Esophagus mucosa (tissue), 1 donor: ENCODE measurements around the gene HIVEP2. TPM values are rescaled to one million over a fixed set of nuclear protein-coding genes. Genes with fewer than 3 reads are reported as not detected.

Source experiments
- ATAC-seq: fragments of 200-7000 bp; cut with Tn5 transposase; one replicate; pipeline ENCODE4 v1.9.1; 2020
- total RNA-seq: library from RNA; stranded (reverse); gene quantifications from one replicate; pipeline ENCODE4 v1.2.4, GENCODE V29; 2023
- donor health status: DM: yes; HTN: yes; CAD: no.

HIVEP2 gene
- total RNA-seq, 1 donor from 2014 or later = 12.2 TPM

- ATAC-seq = no peak
These were observed 29.9 kb downstream of the HIVEP2 start for GRCh38 chr6:142914937-142915697.

- ATAC-seq = no peak
These were observed 30.6 kb downstream of the HIVEP2 start for GRCh38 chr6:142914369-142914768.

- ATAC-seq = peak; percentile 68
These were observed 31.4 kb downstream of the HIVEP2 start for GRCh38 chr6:142913511-142914047.

- ATAC-seq = no peak
These were observed 31.9 kb downstream of the HIVEP2 start for GRCh38 chr6:142913036-142913510.

GRCh38 chr6:142912125-142912524, 32.9 kb downstream of the HIVEP2 start:
- no peak for ATAC-seq

- no peak for ATAC-seq
These were observed 33.5 kb downstream of the HIVEP2 start for GRCh38 chr6:142911430-142911829.

- no peak for ATAC-seq
These were observed 35.3 kb downstream of the HIVEP2 start for GRCh38 chr6:142909686-142910085.

GRCh38 chr6:142908235-142908634, 36.7 kb downstream of the HIVEP2 start:
- ATAC-seq = no peak

GRCh38 chr6:142907544-142907943, 37.4 kb downstream of the HIVEP2 start:
- ATAC-seq = no peak

GRCh38 chr6:142906945-142907470, 38.0 kb downstream of the HIVEP2 start:
- no peak for ATAC-seq

- no peak for ATAC-seq
These were observed 41.2 kb downstream of the HIVEP2 start for GRCh38 chr6:142903812-142904211.

- no peak for ATAC-seq
These were observed 42.3 kb downstream of the HIVEP2 start for GRCh38 chr6:142902636-142903053.

GRCh38 chr6:142901611-142902010, 43.4 kb downstream of the HIVEP2 start:
- ATAC-seq = no peak

- ATAC-seq = no peak
These were observed 44.6 kb downstream of the HIVEP2 start for GRCh38 chr6:142900227-142900971.

- ATAC-seq = no peak
These were observed 45.8 kb downstream of the HIVEP2 start for GRCh38 chr6:142898927-142899895.

- ATAC-seq = no peak
These were observed 47.3 kb downstream of the HIVEP2 start for GRCh38 chr6:142897659-142898058.

- no peak for ATAC-seq
These were observed 48.2 kb downstream of the HIVEP2 start for GRCh38 chr6:142896732-142897131.

- ATAC-seq = no peak
These were observed 51.9 kb downstream of the HIVEP2 start for GRCh38 chr6:142893088-142893487.

GRCh38 chr6:142892254-142893021, 52.5 kb downstream of the HIVEP2 start:
- ATAC-seq = no peak

GRCh38 chr6:142891454-142891853, 53.5 kb downstream of the HIVEP2 start:
- ATAC-seq = no peak

GRCh38 chr6:142888456-142888855, 56.5 kb downstream of the HIVEP2 start:
- ATAC-seq = no peak
